Superior temporal gyrus (tissue), 1 donor: Measurements from ENCODE around the gene SMIM45.
"Not testable (repeated sequence)": the region's sequence is repeated elsewhere in the genome, so short reads cannot be mapped to it uniquely, and the experiment has no call there.

ENCODE experiments used
- DNase-seq: peaks from one replicate; pipeline ENCODE4 v3.0.0-alpha.2; 2016; ENCODE audit errors: extremely low spot score

The SMIM45 gene

GRCh38 chr22:41934284-41935014 lies 17.5 kb upstream of the SMIM45 start:
- no peak for DNase-seq

- no peak for DNase-seq
Measured at GRCh38 chr22:41935015-41935351, 17.0 kb upstream of the SMIM45 start.

GRCh38 chr22:41935509-41935908 lies 16.4 kb upstream of the SMIM45 start:
- no peak for DNase-seq

- no peak for DNase-seq
Measured at GRCh38 chr22:41936894-41937169, 15.1 kb upstream of the SMIM45 start.

- DNase-seq, result peak; percentile 21
Measured at GRCh38 chr22:41939981-41940831, 11.7 kb upstream of the SMIM45 start.

- DNase-seq, result peak; percentile 93
Measured at GRCh38 chr22:41940832-41941765, 10.9 kb upstream of the SMIM45 start.

- DNase-seq, result no peak
Measured at GRCh38 chr22:41943661-41944209, 8.2 kb upstream of the SMIM45 start.

GRCh38 chr22:41946629-41947423 lies 5.1 kb upstream of the SMIM45 start, which contains the start of gene CENPM:
Gene CENPM, minus strand, starts transcription at chr22:41947152. Its CDS starts 76 bp downstream, at chr22:41947076.
- peak; percentile 91 for DNase-seq

- DNase-seq, result no peak
Measured at GRCh38 chr22:41947424-41948080, 4.4 kb upstream of the SMIM45 start.

- DNase-seq, result no peak
Measured at GRCh38 chr22:41948142-41948541, 3.8 kb upstream of the SMIM45 start.

- not testable (repeated sequence) for DNase-seq
Measured at GRCh38 chr22:41948928-41949296, 3.0 kb upstream of the SMIM45 start.

GRCh38 chr22:41949297-41949965 lies 2.5 kb upstream of the SMIM45 start:
- DNase-seq, result no peak

GRCh38 chr22:41952713-41953112 lies 763 bp downstream of the SMIM45 start:
- DNase-seq, result no peak

- DNase-seq, result no peak
Measured at GRCh38 chr22:41957941-41958556, 6.1 kb downstream of the SMIM45 start.

- DNase-seq, result peak; percentile 68
Measured at GRCh38 chr22:41963453-41964111, 11.6 kb downstream of the SMIM45 start.

- peak; percentile 23 for DNase-seq
Measured at GRCh38 chr22:41964112-41964491, 12.2 kb downstream of the SMIM45 start.

- DNase-seq, result no peak
Measured at GRCh38 chr22:41966225-41966606, 14.3 kb downstream of the SMIM45 start.

GRCh38 chr22:41966607-41967240 lies 14.8 kb downstream of the SMIM45 start:
- peak; percentile 81 for DNase-seq

GRCh38 chr22:41968601-41969000 lies 16.7 kb downstream of the SMIM45 start:
- no peak for DNase-seq
